ENCODE data around the gene APBA1. TPM values are rescaled to one million over a fixed set of nuclear protein-coding genes. Genes with fewer than 3 reads are reported as not detected.

The APBA1 gene
- total and polyA plus RNA-seq, 3 experiments from 2014 or later, result 0.09 to 0.13 TPM; not detected in 1

GRCh38 chr9:69632768-69633167 is 39.4 kb downstream of the APBA1 start:
- CTCF ChIA-PET, result no interaction called here

DNA sequence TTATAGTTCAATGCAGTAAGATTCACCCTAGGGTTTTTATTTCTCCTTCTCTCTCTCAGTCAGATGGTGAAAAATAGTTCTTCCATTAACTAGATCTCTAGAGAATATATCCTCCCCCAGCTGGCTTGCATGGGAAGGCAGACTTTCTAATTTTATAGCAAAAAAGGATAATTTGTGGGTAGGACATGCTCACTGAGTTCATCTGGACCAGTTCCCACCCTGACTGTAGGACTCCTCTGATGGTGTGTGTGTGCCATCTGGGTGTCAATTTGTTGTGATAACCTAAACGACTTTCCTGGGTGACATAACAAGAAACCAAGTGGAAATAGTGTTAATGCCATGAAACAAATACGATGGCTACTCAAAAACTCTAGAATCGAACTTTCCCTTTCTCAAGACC is 44.9 kb downstream of the APBA1 start:
- H3K4me3 ChIP-seq (ENCODE audit: low read length), result no peak overlapping the region
- POLR2A ChIA-PET, result no interaction called here
- H3K4me1 ChIP-seq (ENCODE audit: insufficient read depth, low read length), result no peaks in the 10 kb centered on the region
- Mint-ChIP-seq H3K4me3 (no peak overlapping the region), H3K27me3 (peaks cover 19 to 23% of the 10 kb centered on the region in 2 donors), H3K9me3 (peaks cover 0 to 4% (median 3%) of the 10 kb centered on the region in 5 donors), H3K27ac (no peak overlapping the region), H3K36me3 (no peaks in the 10 kb centered on the region), H3K4me1 (no peaks in the 10 kb centered on the region)
- CTCF ChIA-PET, result no interaction called here
- no peaks in the 10 kb centered on the region for H3K9me3 ChIP-seq (ENCODE audit: low read length)
- H3K27me3 ChIP-seq (ENCODE audit: insufficient read depth, low read length, poor library complexity, severe bottlenecking), result no peaks in the 10 kb centered on the region
- H3K27ac ChIP-seq (ENCODE audit: low read depth, low read length), result no peak overlapping the region
- no peak for DNase-seq
- H3K36me3 ChIP-seq (ENCODE audit: insufficient read depth, low read length), result no peaks in the 10 kb centered on the region

More at GRCh38 chr9:69632768-69633167, 39.4 kb downstream of the APBA1 start:
- POLR2A ChIA-PET, result no interaction called here
- no peaks in the 10 kb centered on the region for H3K4me1 Mint-ChIP-seq
- H3K4me3 Mint-ChIP-seq, result no peak overlapping the region
- H3K9me3 ChIP-seq (ENCODE audit: low read length), result no peaks in the 10 kb centered on the region
- H3K36me3 Mint-ChIP-seq, result peaks cover 0 to 2% (median 0%) of the 10 kb centered on the region in 3 donors
- H3K27ac Mint-ChIP-seq, result peak overlapping the region in 1 of 8 donors; percentile 42
- H3K27me3 ChIP-seq (ENCODE audit: insufficient read depth, low read length, poor library complexity, severe bottlenecking), result no peaks in the 10 kb centered on the region
- no peak overlapping the region for H3K4me3 ChIP-seq (ENCODE audit: low read length)
- DNase-seq, result no peak
- peaks cover 0 to 4% (median 3%) of the 10 kb centered on the region in 5 donors for H3K9me3 Mint-ChIP-seq
- H3K27me3 Mint-ChIP-seq, result peaks cover 22 to 44% of the 10 kb centered on the region in 2 donors
- no peaks in the 10 kb centered on the region for H3K36me3 ChIP-seq (ENCODE audit: insufficient read depth, low read length)
- no peak overlapping the region for H3K27ac ChIP-seq (ENCODE audit: low read depth, low read length)
- H3K4me1 ChIP-seq (ENCODE audit: insufficient read depth, low read length), result no peaks in the 10 kb centered on the region

GRCh38 chr9:69623276-69623675 is 48.9 kb downstream of the APBA1 start:
- CTCF ChIA-PET, result no interaction called here

GRCh38 chr9:69622676-69623075 is 49.5 kb downstream of the APBA1 start:
- H3K36me3 ChIP-seq (ENCODE audit: insufficient read depth, low read length), result no peaks in the 10 kb centered on the region
- H3K27me3 Mint-ChIP-seq, result peaks cover 9 to 10% of the 10 kb centered on the region in 2 donors
- H3K4me1 Mint-ChIP-seq, result no peaks in the 10 kb centered on the region
- no peaks in the 10 kb centered on the region for H3K4me1 ChIP-seq (ENCODE audit: insufficient read depth, low read length)
- H3K9me3 Mint-ChIP-seq, result peaks cover 0 to 4% (median 0%) of the 10 kb centered on the region in 5 donors
- no peaks in the 10 kb centered on the region for H3K36me3 Mint-ChIP-seq
- no peak overlapping the region for H3K4me3 ChIP-seq (ENCODE audit: low read length)
- no peak overlapping the region for H3K27ac Mint-ChIP-seq
- POLR2A ChIA-PET, result no interaction called here
- H3K9me3 ChIP-seq (ENCODE audit: low read length), result no peaks in the 10 kb centered on the region
- no peak overlapping the region for H3K4me3 Mint-ChIP-seq
- CTCF ChIA-PET, result no interaction called here
- DNase-seq, result no peak
- no peak overlapping the region for H3K27ac ChIP-seq (ENCODE audit: low read depth, low read length)
- no peaks in the 10 kb centered on the region for H3K27me3 ChIP-seq (ENCODE audit: insufficient read depth, low read length, poor library complexity, severe bottlenecking)

More at GRCh38 chr9:69623276-69623675, 48.9 kb downstream of the APBA1 start:
- Histone ChIP-seq H3K27ac (ENCODE audit: low read depth, low read length) (no peak overlapping the region), H3K9me3 (ENCODE audit: low read length) (no peaks in the 10 kb centered on the region), H3K4me1 (ENCODE audit: insufficient read depth, low read length) (no peaks in the 10 kb centered on the region), H3K36me3 (ENCODE audit: insufficient read depth, low read length) (no peaks in the 10 kb centered on the region), H3K27me3 (ENCODE audit: insufficient read depth, low read length, poor library complexity, severe bottlenecking) (no peaks in the 10 kb centered on the region), H3K4me3 (ENCODE audit: low read length) (no peak overlapping the region)
- peaks cover 0 to 4% (median 0%) of the 10 kb centered on the region in 5 donors for H3K9me3 Mint-ChIP-seq
- no peaks in the 10 kb centered on the region for H3K36me3 Mint-ChIP-seq
- H3K27me3 Mint-ChIP-seq, result peaks cover 14 to 15% of the 10 kb centered on the region in 2 donors
- H3K4me3 Mint-ChIP-seq, result no peak overlapping the region
- H3K4me1 Mint-ChIP-seq, result no peaks in the 10 kb centered on the region
- DNase-seq, result no peak
- no peak overlapping the region for H3K27ac Mint-ChIP-seq
- POLR2A ChIA-PET, result no interaction called here

DNA sequence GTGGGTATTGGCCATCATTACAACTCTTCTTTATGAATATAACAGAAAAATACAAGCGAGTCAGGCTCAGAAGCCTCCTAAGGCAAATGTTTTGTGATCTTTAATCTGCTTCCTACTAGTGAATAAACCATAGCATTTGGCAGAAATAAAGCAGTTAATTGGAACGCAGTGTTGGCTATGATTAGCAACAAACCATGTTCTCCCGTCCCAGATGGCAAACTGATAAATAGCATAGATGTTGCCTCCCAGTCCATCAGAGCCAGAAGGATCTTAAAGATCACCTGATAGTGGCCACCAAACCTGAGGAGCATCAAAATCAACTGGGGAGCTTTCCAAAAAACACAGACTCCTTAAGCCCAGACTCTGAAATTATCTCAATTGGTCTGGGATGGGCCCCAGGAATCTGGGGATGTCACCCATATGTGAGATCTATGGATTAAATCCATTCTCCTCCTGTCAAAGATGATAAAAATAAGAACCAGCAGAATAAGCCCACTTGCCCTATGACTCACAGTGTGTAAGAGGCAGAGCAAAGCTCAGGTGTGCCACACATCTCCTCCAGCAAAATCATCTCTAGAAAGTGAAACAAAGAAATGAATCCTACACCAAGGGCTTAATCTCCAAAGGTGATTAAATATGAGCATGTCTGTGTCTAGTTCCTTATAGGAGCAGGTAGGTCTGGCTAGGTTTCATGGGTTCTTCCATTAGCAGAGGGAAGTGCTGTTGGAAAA is 50.3 kb downstream of the APBA1 start:
- Mint-ChIP-seq H3K9me3 (peaks cover 0 to 6% (median 0%) of the 10 kb centered on the region in 5 donors), H3K27me3 (peaks cover 6 to 10% of the 10 kb centered on the region in 2 donors), H3K4me1 (no peaks in the 10 kb centered on the region), H3K4me3 (no peak overlapping the region), H3K36me3 (no peaks in the 10 kb centered on the region), H3K27ac (no peak overlapping the region)
- ChIA-PET POLR2A (no interaction called here), CTCF (no interaction called here)
- H3K4me3 ChIP-seq (ENCODE audit: low read length), result no peak overlapping the region
- H3K9me3 ChIP-seq (ENCODE audit: low read length), result no peaks in the 10 kb centered on the region
- no peak overlapping the region for H3K27ac ChIP-seq (ENCODE audit: low read depth, low read length)
- H3K36me3 ChIP-seq (ENCODE audit: insufficient read depth, low read length), result no peaks in the 10 kb centered on the region
- H3K27me3 ChIP-seq (ENCODE audit: insufficient read depth, low read length, poor library complexity, severe bottlenecking), result no peaks in the 10 kb centered on the region
- no peak for DNase-seq
- H3K4me1 ChIP-seq (ENCODE audit: insufficient read depth, low read length), result no peaks in the 10 kb centered on the region

GRCh38 chr9:69620731-69621130 is 51.4 kb downstream of the APBA1 start:
- Histone ChIP-seq H3K27ac (ENCODE audit: low read depth, low read length) (no peak overlapping the region), H3K9me3 (ENCODE audit: low read length) (no peaks in the 10 kb centered on the region), H3K36me3 (ENCODE audit: insufficient read depth, low read length) (no peaks in the 10 kb centered on the region), H3K4me1 (ENCODE audit: insufficient read depth, low read length) (no peaks in the 10 kb centered on the region), H3K4me3 (ENCODE audit: low read length) (no peak overlapping the region), H3K27me3 (ENCODE audit: insufficient read depth, low read length, poor library complexity, severe bottlenecking) (no peaks in the 10 kb centered on the region)
- DNase-seq, result no peak
- ChIA-PET CTCF (no interaction called here), POLR2A (no interaction called here)
- Mint-ChIP-seq H3K4me3 (no peak overlapping the region), H3K27me3 (peaks cover 4 to 14% of the 10 kb centered on the region in 2 donors), H3K36me3 (no peaks in the 10 kb centered on the region), H3K4me1 (no peaks in the 10 kb centered on the region), H3K9me3 (peaks cover 0 to 2% (median 0%) of the 10 kb centered on the region in 5 donors), H3K27ac (no peak overlapping the region)

DNA sequence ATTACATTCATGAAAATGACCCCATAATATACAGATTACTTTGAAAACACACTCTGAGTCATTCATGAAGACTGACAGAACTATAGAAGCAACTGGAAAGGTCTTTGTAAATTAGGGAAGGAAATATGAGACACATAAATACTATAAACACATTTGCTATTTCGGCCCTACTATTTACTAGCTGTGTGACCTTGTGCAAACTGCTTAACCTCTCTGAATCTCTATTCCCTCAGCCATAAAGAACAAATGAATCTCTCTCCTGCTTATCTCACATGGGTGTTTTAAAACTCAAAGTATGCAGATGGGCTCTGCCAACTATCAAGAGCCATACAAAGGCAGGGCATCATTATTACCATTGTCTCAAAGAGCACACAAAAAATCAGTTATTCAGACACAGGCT is 52.9 kb downstream of the APBA1 start:
- Mint-ChIP-seq H3K4me1 (no peaks in the 10 kb centered on the region), H3K27me3 (peaks cover 4 to 17% of the 10 kb centered on the region in 2 donors), H3K27ac (no peak overlapping the region), H3K36me3 (no peaks in the 10 kb centered on the region), H3K9me3 (peaks cover 0 to 2% (median 0%) of the 10 kb centered on the region in 5 donors), H3K4me3 (no peak overlapping the region)
- Histone ChIP-seq H3K9me3 (ENCODE audit: low read length) (no peaks in the 10 kb centered on the region), H3K27me3 (ENCODE audit: insufficient read depth, low read length, poor library complexity, severe bottlenecking) (no peaks in the 10 kb centered on the region), H3K4me1 (ENCODE audit: insufficient read depth, low read length) (no peaks in the 10 kb centered on the region), H3K4me3 (ENCODE audit: low read length) (no peak overlapping the region), H3K36me3 (ENCODE audit: insufficient read depth, low read length) (no peaks in the 10 kb centered on the region), H3K27ac (ENCODE audit: low read depth, low read length) (no peak overlapping the region)
- CTCF ChIA-PET, result no interaction called here
- POLR2A ChIA-PET, result no interaction called here
- no peak for DNase-seq

GRCh38 chr9:69617006-69617405 is 55.2 kb downstream of the APBA1 start:
- Histone ChIP-seq H3K4me3 (ENCODE audit: low read length) (no peak overlapping the region), H3K4me1 (ENCODE audit: insufficient read depth, low read length) (no peaks in the 10 kb centered on the region), H3K27ac (ENCODE audit: low read depth, low read length) (no peak overlapping the region), H3K27me3 (ENCODE audit: insufficient read depth, low read length, poor library complexity, severe bottlenecking) (no peaks in the 10 kb centered on the region), H3K9me3 (ENCODE audit: low read length) (no peaks in the 10 kb centered on the region), H3K36me3 (ENCODE audit: insufficient read depth, low read length) (no peaks in the 10 kb centered on the region)
- POLR2A ChIA-PET, result no interaction called here
- CTCF ChIA-PET, result no interaction called here
- Mint-ChIP-seq H3K4me3 (no peak overlapping the region), H3K4me1 (no peaks in the 10 kb centered on the region), H3K9me3 (peaks cover 0 to 2% (median 0%) of the 10 kb centered on the region in 5 donors), H3K27me3 (peaks cover 1 to 17% of the 10 kb centered on the region in 2 donors), H3K27ac (no peak overlapping the region), H3K36me3 (no peaks in the 10 kb centered on the region)
- DNase-seq, result no peak

Measured in CD8-positive, alpha-beta memory T cell (primary cell).